CD4-positive, alpha-beta T cell treated with Interleukin-10 for 1 hour (primary cell): ENCODE results near the gene SMS.
"Not testable (repeated sequence)": the region's sequence is repeated elsewhere in the genome, so short reads cannot be mapped to it uniquely, and the experiment has no call there.

ENCODE experiments used
- DNase-seq: peaks from one replicate; pipeline ENCODE4 v3.0.0-alpha.2; 2020

SMS gene

DNA sequence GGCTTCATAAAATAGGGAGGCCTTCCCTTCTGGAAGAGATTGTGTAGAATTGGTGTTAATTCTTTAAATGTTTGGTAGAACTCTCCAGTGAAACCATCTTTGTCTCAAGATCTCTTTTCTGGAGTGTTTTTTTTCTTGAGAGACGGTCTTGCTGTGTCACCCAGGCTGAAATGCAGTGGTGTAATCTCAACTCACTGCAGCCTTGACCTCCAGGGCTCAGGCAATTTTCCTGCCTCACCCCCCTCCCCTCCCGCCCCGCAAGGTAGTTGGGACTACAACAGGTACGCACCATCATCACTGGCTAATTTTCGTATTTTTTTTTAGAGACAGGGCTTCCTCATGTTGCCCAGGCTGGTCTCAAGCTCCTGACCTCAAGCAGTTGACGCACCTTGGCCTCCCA is 12.1 kb downstream of the SMS start:
- no peak for DNase-seq

DNA sequence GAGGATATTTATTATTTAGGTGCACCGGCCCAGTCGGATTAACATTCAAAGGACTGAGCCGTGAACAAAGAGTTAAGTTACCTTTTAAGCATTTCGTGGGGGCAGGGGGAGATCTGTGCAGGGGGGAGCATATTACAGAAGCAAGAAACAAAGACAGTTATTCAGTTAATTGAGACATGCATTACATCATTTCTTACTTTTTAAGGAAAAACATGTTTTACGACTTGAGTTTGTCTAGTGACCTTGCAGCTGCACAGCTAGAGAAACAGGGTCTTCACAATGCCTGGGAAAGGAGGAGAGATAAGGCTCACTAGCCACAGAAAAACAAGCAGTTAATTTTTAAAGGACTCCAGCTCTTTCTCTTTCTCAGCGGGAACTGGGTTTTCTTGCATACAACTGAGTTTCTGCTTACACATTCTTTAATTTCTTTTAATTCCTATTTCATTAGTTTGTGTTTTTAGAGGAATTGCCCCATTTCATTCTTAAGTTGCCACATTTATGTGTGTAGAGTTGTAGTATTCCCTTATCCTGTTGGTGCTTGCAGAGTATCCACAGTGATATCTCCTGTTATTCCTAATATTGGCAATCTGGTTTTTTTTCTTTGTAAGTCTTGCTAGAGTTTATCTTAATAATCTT is 12.8 kb downstream of the SMS start:
- DNase-seq, result not testable (repeated sequence)

DNA sequence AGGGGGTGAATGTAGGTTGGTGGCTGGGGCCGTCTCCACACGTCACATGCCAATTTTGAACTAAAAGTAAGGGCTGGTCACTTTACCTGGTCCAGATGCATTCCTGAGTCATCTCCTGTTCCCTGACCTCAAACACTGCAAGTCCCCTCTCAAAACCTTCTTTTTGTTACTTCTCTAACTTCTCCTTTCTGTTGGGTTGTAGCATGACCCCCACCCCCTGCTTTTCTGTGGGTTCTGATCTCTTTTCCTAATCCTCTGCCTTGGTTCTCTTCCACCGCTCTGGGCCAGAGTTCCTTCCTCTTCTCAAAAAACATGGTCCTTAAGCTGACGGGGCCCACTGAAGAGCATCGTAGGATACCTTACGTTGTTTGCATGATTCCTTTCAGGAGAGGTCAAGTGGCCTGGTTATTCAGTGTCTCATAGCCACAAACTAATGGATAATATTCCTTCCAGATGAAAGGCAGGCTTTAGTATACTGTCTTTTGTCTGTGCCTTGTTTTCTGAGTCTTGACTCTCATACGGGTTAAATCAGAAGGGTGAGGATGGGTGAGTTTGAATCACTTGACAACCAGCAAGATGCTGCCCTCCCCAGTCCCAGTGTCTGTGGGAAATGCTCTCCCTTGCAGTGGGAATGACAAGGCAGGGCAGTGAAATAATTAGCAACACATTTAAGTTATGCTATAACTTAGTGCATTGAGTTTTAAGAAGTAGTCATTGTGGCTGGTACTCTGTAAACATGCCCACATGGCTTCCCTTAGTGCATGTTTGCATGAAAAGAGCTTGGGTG is 15.1 kb downstream of the SMS start:
- DNase-seq, result no peak

GRCh38 chrX:21956783-21957182 is 16.3 kb downstream of the SMS start:
- no peak for DNase-seq

DNA sequence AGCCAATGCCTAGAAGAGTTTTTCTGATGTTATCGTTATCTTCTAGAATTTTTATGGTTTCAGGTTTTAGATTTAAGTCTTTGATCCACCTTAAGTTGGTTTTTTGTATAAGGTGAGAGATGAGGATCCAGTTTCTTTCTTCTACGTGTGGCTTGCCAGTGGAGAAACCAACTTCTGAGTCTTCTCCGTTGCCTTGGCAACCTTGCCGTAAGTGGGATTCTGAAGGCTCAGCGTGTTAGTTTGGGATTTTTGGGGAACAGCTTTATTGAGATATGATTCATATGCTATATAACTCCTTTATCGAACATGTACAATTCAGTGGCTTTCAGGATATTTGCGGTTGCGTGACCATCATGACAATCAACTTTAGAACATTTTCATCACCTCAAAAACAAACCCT is 17.7 kb downstream of the SMS start:
- DNase-seq, result no peak

GRCh38 chrX:21958916-21959315 is 18.4 kb downstream of the SMS start:
- no peak for DNase-seq

GRCh38 chrX:21959362-21960051 is 19.0 kb downstream of the SMS start:
- no peak for DNase-seq

- no peak for DNase-seq
Observed at GRCh38 chrX:21960569-21961541, 20.3 kb downstream of the SMS start.

DNA sequence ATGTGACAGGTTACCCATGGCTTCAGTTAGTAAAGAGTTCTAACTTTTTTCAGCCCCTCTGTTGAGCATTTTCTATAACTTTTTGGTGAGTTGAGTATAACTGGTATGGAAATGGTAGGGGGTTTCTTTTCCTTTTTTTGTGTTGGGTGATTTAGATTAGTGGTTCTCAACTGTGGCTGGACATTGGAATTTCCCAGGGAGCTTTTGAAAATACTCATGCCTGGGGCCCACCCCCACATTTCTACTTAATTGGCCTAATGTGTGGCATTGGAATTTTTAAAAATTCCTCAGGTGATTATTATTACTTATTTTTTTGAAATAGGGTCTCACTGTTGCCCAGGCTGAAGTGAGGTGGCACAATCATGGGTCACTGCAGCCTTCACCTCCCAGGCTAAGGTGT is 21.9 kb downstream of the SMS start:
- DNase-seq, result no peak

DNA sequence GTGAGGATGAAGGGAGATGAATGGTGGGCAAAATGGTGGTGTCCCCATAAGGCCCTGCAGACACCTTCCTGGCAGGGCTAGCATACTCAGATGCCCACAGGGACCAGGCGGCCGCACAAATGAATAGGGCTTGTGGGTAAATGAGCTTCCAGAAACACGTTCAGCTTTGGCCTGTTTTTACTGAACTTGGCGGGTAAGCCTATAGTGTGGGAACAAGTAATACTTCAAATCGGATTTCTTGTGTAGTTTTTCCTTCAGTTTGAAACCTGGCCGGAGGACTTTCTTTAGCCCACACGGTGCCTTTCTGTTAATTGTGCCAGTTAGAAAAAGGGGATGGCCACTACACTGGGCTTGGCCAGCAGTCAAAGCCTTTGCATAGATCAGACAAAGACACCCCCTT is 22.8 kb downstream of the SMS start:
- no peak for DNase-seq

- no peak for DNase-seq
Observed at GRCh38 chrX:21963731-21964405, 23.4 kb downstream of the SMS start.

DNA sequence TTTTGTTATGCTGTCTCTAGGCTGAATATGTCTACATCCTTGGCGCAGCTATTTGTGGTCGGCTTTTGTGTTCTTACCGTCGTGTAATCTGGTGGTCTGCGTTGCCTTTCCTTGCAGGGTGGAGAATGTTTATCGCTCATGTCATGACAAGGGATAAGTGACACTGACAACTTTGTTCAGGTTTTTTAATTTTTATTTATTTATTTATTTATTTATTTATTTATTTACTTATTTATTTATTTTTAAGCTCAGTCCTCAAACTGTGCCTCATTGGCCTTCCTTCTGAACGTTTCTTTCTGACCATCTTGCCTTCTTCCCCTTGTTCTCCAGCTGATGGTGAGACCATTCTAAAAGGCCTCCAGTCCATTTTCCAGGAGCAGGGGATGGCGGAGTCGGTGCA is 26.4 kb downstream of the SMS start:
- no peak for DNase-seq

- no peak for DNase-seq
Observed at GRCh38 chrX:21968333-21968732, 27.8 kb downstream of the SMS start.

GRCh38 chrX:21970326-21970725 is 29.8 kb downstream of the SMS start:
- DNase-seq, result no peak

DNA sequence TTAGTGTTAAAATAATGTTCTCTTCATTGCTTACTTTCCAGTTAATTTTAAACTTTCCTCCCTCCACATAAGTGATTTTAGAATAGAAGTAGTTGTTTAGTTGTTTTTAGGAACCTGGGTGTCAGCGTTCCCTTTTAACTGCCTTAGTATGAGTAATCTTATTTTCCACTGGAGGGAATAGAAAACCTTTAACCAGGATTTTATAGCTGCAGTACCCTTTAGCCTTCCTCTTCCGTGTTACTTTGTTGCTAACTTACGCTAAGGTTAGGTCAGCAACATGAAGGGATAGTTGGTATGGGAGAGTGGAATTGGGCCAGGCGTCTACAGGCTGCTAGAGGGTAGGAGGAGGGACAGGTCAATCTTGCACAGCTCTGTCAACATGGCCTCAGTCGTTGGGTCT is 31.5 kb downstream of the SMS start:
- DNase-seq, result no peak

GRCh38 chrX:21972721-21973120 is 32.2 kb downstream of the SMS start:
- peak; percentile 49 for DNase-seq

DNA sequence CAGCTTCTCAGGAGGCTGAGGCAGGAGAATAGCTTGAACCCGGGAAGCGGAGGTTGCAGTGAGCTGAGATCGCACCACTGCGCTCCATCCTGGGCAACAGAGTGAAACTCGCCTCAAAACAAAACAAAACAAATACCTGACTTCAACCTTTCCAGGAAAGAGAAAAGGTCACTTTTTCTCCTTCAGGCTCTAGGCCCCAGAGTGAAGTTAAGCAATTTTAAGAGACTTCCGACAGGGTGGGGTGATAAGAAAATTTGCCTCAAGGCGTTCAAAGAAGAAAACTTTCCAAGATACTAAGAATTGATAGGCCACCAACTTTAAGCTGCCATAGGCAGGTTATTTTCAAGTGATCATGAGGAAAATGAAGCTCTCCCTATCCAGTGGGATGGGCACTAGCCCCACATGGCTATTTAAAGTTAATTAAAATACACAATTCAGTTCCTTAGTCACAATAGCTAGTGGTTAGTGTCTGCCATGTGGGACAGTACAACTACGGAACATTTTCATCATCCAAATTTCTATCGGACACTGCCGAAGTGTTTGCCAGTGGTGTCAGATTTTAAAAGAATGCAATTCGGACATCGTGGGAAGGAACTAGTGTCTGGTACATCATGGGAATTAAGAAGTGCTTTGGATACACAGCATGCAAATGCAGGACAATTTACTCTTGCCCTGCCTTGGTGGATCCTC is 33.0 kb downstream of the SMS start:
- DNase-seq, result no peak

DNA sequence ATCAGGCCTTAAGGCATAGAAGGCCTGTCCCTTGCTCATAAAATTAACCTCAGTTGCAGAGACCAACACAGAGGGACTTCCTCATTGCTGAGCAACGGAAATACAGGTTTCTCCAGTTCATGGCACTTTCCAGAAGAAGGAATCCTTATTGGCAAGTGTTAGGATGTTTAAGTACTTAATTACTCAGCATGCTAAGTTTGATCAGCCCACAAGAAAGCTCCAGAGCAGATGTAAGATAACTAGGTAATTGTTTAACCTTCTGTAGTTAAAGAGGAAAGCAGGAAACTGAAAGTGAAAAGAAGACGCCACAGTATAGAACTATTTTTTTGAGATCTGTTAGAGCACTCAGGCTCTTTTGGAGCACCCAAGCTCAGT is 33.5 kb downstream of the SMS start:
- DNase-seq, result peak; percentile 22

GRCh38 chrX:21975242-21975641 is 34.7 kb downstream of the SMS start:
- DNase-seq, result no peak

- DNase-seq, result no peak
Observed at GRCh38 chrX:21975812-21976211, 35.3 kb downstream of the SMS start.

DNA sequence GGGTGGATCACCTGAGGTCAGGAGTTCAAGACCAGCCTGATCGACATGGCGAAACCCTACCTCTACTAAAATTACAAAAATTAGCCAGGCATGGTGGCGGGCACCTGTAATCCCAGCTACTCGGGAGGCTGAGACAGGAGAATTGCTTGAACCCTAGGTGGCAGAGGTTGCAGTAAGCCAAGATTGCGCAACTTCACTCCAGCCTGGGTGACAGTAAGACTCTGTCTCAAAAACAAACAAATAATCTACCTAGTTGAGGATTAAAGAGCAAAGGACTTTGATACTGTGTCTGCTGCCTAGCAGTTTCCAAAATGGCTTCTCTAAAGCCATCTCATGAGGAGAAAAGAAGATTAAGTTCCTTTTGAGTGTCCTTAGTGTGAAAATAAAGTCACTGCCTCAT is 37.8 kb downstream of the SMS start:
- DNase-seq, result no peak

DNA sequence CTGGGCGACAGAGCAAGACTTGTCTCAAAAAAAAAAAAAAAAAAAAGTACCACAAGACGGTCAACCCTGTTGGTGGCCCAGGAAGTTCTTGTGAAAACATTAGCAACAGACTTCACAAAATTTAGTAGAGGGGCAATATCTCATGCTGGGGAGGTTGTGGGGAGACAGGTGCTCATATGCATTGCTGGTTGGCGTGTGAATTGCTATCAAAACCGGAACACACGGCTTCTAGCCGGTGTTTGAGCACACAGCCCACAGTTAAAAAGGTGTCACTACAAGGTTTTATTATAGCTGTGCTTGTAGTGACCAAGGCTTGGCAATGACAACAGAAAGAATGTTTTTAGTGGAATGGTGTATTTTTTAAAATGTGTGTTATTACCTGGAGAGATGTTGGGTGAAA is 41.8 kb downstream of the SMS start:
- no peak for DNase-seq
